HG03097 (cell line): ENCODE data around the gene DPF3.

Source experiments
- ATAC-seq: cut with Tn5 transposase; IDR thresholded peaks from one replicate; pipeline ENCODE4 v1.9.1; 2021; ENCODE audit not compliant: unreplicated experiment, low FRiP score

The DPF3 gene

GRCh38 chr14:72662214-72662613 lies 231.7 kb downstream of the DPF3 start:
- no peak for ATAC-seq

- ATAC-seq = no peak
Measured at GRCh38 chr14:72657214-72657921, 236.5 kb downstream of the DPF3 start.

GRCh38 chr14:72653026-72653425 lies 240.9 kb downstream of the DPF3 start:
- ATAC-seq = no peak

- ATAC-seq = no peak
Measured at GRCh38 chr14:72652179-72652578, 241.7 kb downstream of the DPF3 start.

- ATAC-seq = no peak
Measured at GRCh38 chr14:72651714-72652113, 242.2 kb downstream of the DPF3 start.

GRCh38 chr14:72651081-72651480 lies 242.8 kb downstream of the DPF3 start:
- no peak for ATAC-seq

- ATAC-seq = no peak
Measured at GRCh38 chr14:72649603-72650227, 244.2 kb downstream of the DPF3 start.

- no peak for ATAC-seq
Measured at GRCh38 chr14:72647782-72648181, 246.1 kb downstream of the DPF3 start.

- no peak for ATAC-seq
Measured at GRCh38 chr14:72646861-72647528, 246.9 kb downstream of the DPF3 start.

GRCh38 chr14:72645706-72646105 lies 248.2 kb downstream of the DPF3 start:
- ATAC-seq = no peak

- no peak for ATAC-seq
Measured at GRCh38 chr14:72644758-72645489, 249.0 kb downstream of the DPF3 start.

GRCh38 chr14:72644038-72644437 lies 249.9 kb downstream of the DPF3 start:
- ATAC-seq = no peak

GRCh38 chr14:72643317-72643801 lies 250.5 kb downstream of the DPF3 start:
- ATAC-seq = no peak

GRCh38 chr14:72640911-72641485 lies 252.9 kb downstream of the DPF3 start:
- no peak for ATAC-seq

- no peak for ATAC-seq
Measured at GRCh38 chr14:72638021-72638420, 255.9 kb downstream of the DPF3 start.

- no peak for ATAC-seq
Measured at GRCh38 chr14:72636871-72637270, 257.0 kb downstream of the DPF3 start.

GRCh38 chr14:72636094-72636493 lies 257.8 kb downstream of the DPF3 start:
- ATAC-seq = no peak

GRCh38 chr14:72634691-72635616 lies 258.9 kb downstream of the DPF3 start:
- ATAC-seq = peak; percentile 54

- ATAC-seq = no peak
Measured at GRCh38 chr14:72633551-72633950, 260.4 kb downstream of the DPF3 start.

GRCh38 chr14:72632727-72633126 lies 261.2 kb downstream of the DPF3 start:
- no peak for ATAC-seq
